WI38 (cell line): ENCODE results near the gene RERG.

Source experiments
- H3K4me3 ChIP-seq: 2 replicates; pipeline ENCODE4 v1.5.1; 2011; ENCODE audit warnings: low read depth, mild to moderate bottlenecking, control low read depth, low read length
- CTCF ChIP-seq: IDR thresholded peaks from 2 replicates; pipeline ENCODE4 v1.5.1; 2012; ENCODE audit warnings: low read depth, mild to moderate bottlenecking, control low read depth, low read length

RERG gene

GRCh38 chr12:15244926-15245325 lies 23.7 kb upstream of the RERG start:
- no peak overlapping the region for H3K4me3 ChIP-seq
- no peak for TF ChIP-seq CTCF

- no peak for TF ChIP-seq CTCF
- H3K4me3 ChIP-seq = no peak overlapping the region
These were observed 23.1 kb upstream of the RERG start for GRCh38 chr12:15244341-15244740.

GRCh38 chr12:15243102-15243501 lies 21.9 kb upstream of the RERG start:
- no peak for TF ChIP-seq CTCF
- no peak overlapping the region for H3K4me3 ChIP-seq

- no peak overlapping the region for H3K4me3 ChIP-seq
- no peak for TF ChIP-seq CTCF
These were observed 19.7 kb upstream of the RERG start for GRCh38 chr12:15240898-15241297.

- H3K4me3 ChIP-seq = no peak overlapping the region
- no peak for TF ChIP-seq CTCF
These were observed 13.3 kb upstream of the RERG start for GRCh38 chr12:15234508-15234907.

GRCh38 chr12:15234011-15234410 lies 12.8 kb upstream of the RERG start:
- H3K4me3 ChIP-seq = no peak overlapping the region
- TF ChIP-seq CTCF = no peak

- no peak for TF ChIP-seq CTCF
- H3K4me3 ChIP-seq = no peak overlapping the region
These were observed 11.7 kb upstream of the RERG start for GRCh38 chr12:15232959-15233358.

GRCh38 chr12:15231493-15231892 lies 10.3 kb upstream of the RERG start:
- H3K4me3 ChIP-seq = no peak overlapping the region
- no peak for TF ChIP-seq CTCF
